HepG2 (cell line): ENCODE data around the gene GLUL. TPM values are rescaled to one million over a fixed set of nuclear protein-coding genes. Genes with fewer than 3 reads are reported as not detected.
A peak's percentile ranks its signal among the peaks of the same experiment; 100 is the strongest.

ENCODE experiments used
- ELF3 ChIP-seq: IDR thresholded peaks from 2 replicates; pipeline ENCODE4 v1.6.1; 2016; ENCODE audit warnings: missing genetic modification reagents, missing compliant biosample characterization
- HES4 ChIP-seq: sonication (generic); formaldehyde crosslinking; IDR thresholded peaks from 2 replicates; pipeline ENCODE4 v1.9.0; 2021; ENCODE audit warnings: mild to moderate bottlenecking, missing genetic modification reagents, borderline replicate concordance
- JUNB ChIP-seq: sonication (generic); formaldehyde crosslinking; IDR thresholded peaks from 2 replicates; pipeline ENCODE4 v1.8.0; 2022; ENCODE audit warnings: missing genetic modification reagents, mild to moderate bottlenecking, borderline replicate concordance
- KDM2A ChIP-seq: sonication (generic); formaldehyde crosslinking; IDR thresholded peaks from 2 replicates; pipeline ENCODE4 v1.4.0; 2020; ENCODE audit warnings: low read depth, missing genetic modification reagents, borderline replicate concordance
- TEAD3 ChIP-seq: optimal IDR thresholded peaks from 2 replicates; pipeline ENCODE3; 2016; ENCODE audit warnings: borderline replicate concordance
- TRIM24 ChIP-seq: sonication (generic); formaldehyde crosslinking; IDR thresholded peaks from 2 replicates; pipeline ENCODE4 v1.8.0; 2022; ENCODE audit warnings: mild to moderate bottlenecking, missing genetic modification reagents
- ZBTB3 ChIP-seq: sonication (generic); formaldehyde crosslinking; IDR thresholded peaks from 2 replicates; pipeline ENCODE4 v1.4.0; 2020; ENCODE audit warnings: low read depth, mild to moderate bottlenecking, moderate library complexity, missing genetic modification reagents, borderline replicate concordance
- ZMAT3 ChIP-seq: sonication (generic); formaldehyde crosslinking; conservative IDR thresholded peaks from 2 replicates; pipeline ENCODE4 v1.7.0; 2021; ENCODE audit warnings: missing genetic modification reagents
- ZNF264 ChIP-seq: sonication (generic); formaldehyde crosslinking; IDR thresholded peaks from 2 replicates; pipeline ENCODE4 v1.4.0; 2020; ENCODE audit warnings: missing genetic modification reagents
- ZNF501 ChIP-seq: sonication (generic); formaldehyde crosslinking; IDR thresholded peaks from 2 replicates; pipeline ENCODE4 v1.5.1; 2020; ENCODE audit warnings: mild to moderate bottlenecking, moderate library complexity, missing genetic modification reagents
- ZNF672 ChIP-seq: sonication (generic); formaldehyde crosslinking; IDR thresholded peaks from 2 replicates; pipeline ENCODE4 v1.8.1; 2022; ENCODE audit warnings: missing genetic modification reagents
- ZNF775 ChIP-seq: sonication (generic); formaldehyde crosslinking; IDR thresholded peaks from 2 replicates; pipeline ENCODE4 v1.4.0; 2020; ENCODE audit warnings: missing genetic modification reagents, mild to moderate bottlenecking, moderate library complexity, borderline replicate concordance
- ZNF879 ChIP-seq: sonication (generic); formaldehyde crosslinking; IDR thresholded peaks from 2 replicates; pipeline ENCODE4 v1.8.1; 2023; ENCODE audit warnings: missing genetic modification reagents
- polyA plus RNA-seq, 8 experiments: library from polyadenylated mRNA; depleted of rRNA in 3 of 8; stranded (reverse) in 7 of 8; unstranded in 1 of 8; fragments of >200 nt; fragmentation: Illumina TruSeq in 4 of 8; extraction: Trizol in 4 of 8; gene quantifications; 2 replicates each; pipeline versions ENCODE4 v1.2.1 to v1.2.3, GENCODE V29; 2011 to 2016; ENCODE audit warnings: low read depth in 4 of 8, missing spikeins in 1 of 8, mixed read lengths in 1 of 8; ENCODE audit not compliant: insufficient read depth in 1 of 8
- total RNA-seq, 5 experiments: library from RNA; depleted of rRNA; stranded (reverse); fragments of >200 nt; fragmentation: Illumina TruSeq; extraction: Trizol; gene quantifications; 2 replicates each; pipeline ENCODE4 v1.2.3, GENCODE V29; 2016; ENCODE audit warnings: low read depth in 1 of 5
- TF ChIP-seq, protein P1 (sequence below), 2 experiments: fragments of 450-650 bp in 1 of 2; sonication (generic) in 1 of 2; formaldehyde crosslinking in 1 of 2; IDR thresholded peaks; 2 replicates each; pipeline versions ENCODE4 v1.6.1 to v1.8.0; 2016 to 2022; ENCODE audit warnings: antibody characterized with exemption in 1 of 2, mild to moderate bottlenecking in 1 of 2, missing genetic modification reagents in 1 of 2
- TF ChIP-seq, protein P2 (sequence below): sonication (generic); formaldehyde crosslinking; IDR thresholded peaks from 2 replicates; pipeline ENCODE4 v1.4.0; 2020; ENCODE audit warnings: missing genetic modification reagents, borderline replicate concordance

GLUL gene
- total and polyA plus RNA-seq, 2 of the 13 experiments (the other 11 are each of a cell fraction or from before 2014, with no cell fraction given), result 423 to 827 TPM

DNA sequence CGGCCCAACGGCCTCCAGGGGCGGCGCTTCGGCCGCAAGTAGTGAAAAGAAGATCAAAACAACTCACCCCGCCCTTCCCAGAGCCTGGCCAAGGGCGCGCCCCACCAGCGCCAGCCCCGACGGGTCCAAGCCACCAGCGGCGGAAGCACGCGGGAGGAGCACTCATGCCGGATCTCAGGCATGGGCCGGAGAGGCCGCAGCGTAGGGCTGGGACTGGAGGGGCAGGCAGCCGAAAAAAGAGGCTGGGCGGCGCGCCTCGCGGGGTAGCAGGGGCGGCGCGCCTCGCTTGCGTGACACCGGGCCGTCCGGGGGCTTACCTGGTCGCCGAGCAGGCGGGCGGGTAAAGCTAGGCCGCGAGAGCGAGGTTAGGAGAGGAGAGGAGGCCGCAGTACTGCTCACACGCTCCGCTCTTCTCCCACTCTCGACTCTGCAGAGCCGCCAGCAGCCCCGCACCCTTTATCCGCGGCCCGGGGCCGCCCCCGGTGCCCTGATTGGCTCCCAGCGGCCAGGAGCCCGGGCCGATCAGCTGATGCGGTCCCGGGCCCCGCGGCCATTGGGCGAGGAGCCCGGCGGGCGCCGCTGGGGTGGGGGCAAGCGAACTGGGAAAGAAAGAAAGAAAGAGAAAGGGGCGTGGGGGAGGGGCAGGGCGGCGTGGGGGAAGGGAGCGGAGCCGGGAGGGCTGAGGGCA lies at the start of gene GLUL (continued):
- TF ChIP-seq, protein P1, sequence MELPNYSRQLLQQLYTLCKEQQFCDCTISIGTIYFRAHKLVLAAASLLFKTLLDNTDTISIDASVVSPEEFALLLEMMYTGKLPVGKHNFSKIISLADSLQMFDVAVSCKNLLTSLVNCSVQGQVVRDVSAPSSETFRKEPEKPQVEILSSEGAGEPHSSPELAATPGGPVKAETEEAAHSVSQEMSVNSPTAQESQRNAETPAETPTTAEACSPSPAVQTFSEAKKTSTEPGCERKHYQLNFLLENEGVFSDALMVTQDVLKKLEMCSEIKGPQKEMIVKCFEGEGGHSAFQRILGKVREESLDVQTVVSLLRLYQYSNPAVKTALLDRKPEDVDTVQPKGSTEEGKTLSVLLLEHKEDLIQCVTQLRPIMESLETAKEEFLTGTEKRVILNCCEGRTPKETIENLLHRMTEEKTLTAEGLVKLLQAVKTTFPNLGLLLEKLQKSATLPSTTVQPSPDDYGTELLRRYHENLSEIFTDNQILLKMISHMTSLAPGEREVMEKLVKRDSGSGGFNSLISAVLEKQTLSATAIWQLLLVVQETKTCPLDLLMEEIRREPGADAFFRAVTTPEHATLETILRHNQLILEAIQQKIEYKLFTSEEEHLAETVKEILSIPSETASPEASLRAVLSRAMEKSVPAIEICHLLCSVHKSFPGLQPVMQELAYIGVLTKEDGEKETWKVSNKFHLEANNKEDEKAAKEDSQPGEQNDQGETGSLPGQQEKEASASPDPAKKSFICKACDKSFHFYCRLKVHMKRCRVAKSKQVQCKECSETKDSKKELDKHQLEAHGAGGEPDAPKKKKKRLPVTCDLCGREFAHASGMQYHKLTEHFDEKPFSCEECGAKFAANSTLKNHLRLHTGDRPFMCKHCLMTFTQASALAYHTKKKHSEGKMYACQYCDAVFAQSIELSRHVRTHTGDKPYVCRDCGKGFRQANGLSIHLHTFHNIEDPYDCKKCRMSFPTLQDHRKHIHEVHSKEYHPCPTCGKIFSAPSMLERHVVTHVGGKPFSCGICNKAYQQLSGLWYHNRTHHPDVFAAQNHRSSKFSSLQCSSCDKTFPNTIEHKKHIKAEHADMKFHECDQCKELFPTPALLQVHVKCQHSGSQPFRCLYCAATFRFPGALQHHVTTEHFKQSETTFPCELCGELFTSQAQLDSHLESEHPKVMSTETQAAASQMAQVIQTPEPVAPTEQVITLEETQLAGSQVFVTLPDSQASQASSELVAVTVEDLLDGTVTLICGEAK (IDR thresholded peaks at IDR 0.05), result no peak
- TF ChIP-seq, protein P1 (CRISPR knock-in tag; IDR thresholded peaks at IDR 0.05), result no peak
- peak; percentile 88; the same call in 1 of the 2 replicates for TF ChIP-seq HES4 (CRISPR knock-in tag)
- peak; percentile 83; the same call in 1 of the 2 replicates for TF ChIP-seq ZNF501 (CRISPR knock-in tag)
- no peak for TF ChIP-seq ZBTB3 (CRISPR knock-in tag)
- TF ChIP-seq KDM2A (CRISPR knock-in tag), result peak; percentile 77
- no peak for TF ChIP-seq ZNF672 (CRISPR knock-in tag)
- TF ChIP-seq ZNF879 (CRISPR knock-in tag), result peak; percentile 86
- no peak for TF ChIP-seq TEAD3
- no peak for TF ChIP-seq TRIM24 (CRISPR knock-in tag)
- peak; percentile 46; the same call in 1 of the 2 replicates for TF ChIP-seq ZMAT3
- TF ChIP-seq JUNB (CRISPR knock-in tag), result no peak
- TF ChIP-seq ELF3 (CRISPR knock-in tag), result no peak; the same call in 1 of the 2 replicates
- TF ChIP-seq, protein P2, sequence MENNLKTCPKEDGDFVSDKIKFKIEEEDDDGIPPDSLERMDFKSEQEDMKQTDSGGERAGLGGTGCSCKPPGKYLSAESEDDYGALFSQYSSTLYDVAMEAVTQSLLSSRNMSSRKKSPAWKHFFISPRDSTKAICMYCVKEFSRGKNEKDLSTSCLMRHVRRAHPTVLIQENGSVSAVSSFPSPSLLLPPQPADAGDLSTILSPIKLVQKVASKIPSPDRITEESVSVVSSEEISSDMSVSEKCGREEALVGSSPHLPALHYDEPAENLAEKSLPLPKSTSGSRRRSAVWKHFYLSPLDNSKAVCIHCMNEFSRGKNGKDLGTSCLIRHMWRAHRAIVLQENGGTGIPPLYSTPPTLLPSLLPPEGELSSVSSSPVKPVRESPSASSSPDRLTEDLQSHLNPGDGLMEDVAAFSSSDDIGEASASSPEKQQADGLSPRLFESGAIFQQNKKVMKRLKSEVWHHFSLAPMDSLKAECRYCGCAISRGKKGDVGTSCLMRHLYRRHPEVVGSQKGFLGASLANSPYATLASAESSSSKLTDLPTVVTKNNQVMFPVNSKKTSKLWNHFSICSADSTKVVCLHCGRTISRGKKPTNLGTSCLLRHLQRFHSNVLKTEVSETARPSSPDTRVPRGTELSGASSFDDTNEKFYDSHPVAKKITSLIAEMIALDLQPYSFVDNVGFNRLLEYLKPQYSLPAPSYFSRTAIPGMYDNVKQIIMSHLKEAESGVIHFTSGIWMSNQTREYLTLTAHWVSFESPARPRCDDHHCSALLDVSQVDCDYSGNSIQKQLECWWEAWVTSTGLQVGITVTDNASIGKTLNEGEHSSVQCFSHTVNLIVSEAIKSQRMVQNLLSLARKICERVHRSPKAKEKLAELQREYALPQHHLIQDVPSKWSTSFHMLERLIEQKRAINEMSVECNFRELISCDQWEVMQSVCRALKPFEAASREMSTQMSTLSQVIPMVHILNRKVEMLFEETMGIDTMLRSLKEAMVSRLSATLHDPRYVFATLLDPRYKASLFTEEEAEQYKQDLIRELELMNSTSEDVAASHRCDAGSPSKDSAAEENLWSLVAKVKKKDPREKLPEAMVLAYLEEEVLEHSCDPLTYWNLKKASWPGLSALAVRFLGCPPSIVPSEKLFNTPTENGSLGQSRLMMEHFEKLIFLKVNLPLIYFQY (CRISPR knock-in tag), result peak; percentile 50; the same call in 1 of the 2 replicates
- TF ChIP-seq ZNF264 (CRISPR knock-in tag), result no peak; the same call in 1 of the 2 replicates
- TF ChIP-seq ZNF775 (CRISPR knock-in tag), result no peak
